Panc1 (cell line): ENCODE measurements around the gene TULP4.

Experiments
- POLR2AphosphoS5 ChIP-seq: IDR thresholded peaks from 2 replicates; pipeline ENCODE4 v1.6.1; 2012; ENCODE audit warnings: mild to moderate bottlenecking, low read depth, low read length, moderate library complexity
- REST ChIP-seq, 2 experiments: IDR thresholded peaks; 2 replicates each; pipeline ENCODE4 v1.6.1; 2011 to 2012; ENCODE audit warnings: low read depth in 2 of 2, control low read depth in 1 of 2, low read length in 1 of 2, mild to moderate bottlenecking in 1 of 2, moderate library complexity in 1 of 2; ENCODE audit not compliant: insufficient read depth in 1 of 2
- SIN3A ChIP-seq: IDR thresholded peaks from 2 replicates; pipeline ENCODE4 v1.6.1; 2012; ENCODE audit warnings: low read depth, mild to moderate bottlenecking, low read length, moderate library complexity, borderline replicate concordance; ENCODE audit not compliant: insufficient read depth
- TCF7L2 ChIP-seq: IDR thresholded peaks from 2 replicates; pipeline ENCODE4 v1.6.1; 2011; ENCODE audit warnings: mild to moderate bottlenecking, low read depth, low read length, inconsistent platforms
- TF ChIP-seq, protein P1 (sequence below): fragments of 450-650 bp; IDR thresholded peaks from 2 replicates; pipeline ENCODE4 v1.5.1; 2017; ENCODE audit warnings: mild to moderate bottlenecking

DNA sequence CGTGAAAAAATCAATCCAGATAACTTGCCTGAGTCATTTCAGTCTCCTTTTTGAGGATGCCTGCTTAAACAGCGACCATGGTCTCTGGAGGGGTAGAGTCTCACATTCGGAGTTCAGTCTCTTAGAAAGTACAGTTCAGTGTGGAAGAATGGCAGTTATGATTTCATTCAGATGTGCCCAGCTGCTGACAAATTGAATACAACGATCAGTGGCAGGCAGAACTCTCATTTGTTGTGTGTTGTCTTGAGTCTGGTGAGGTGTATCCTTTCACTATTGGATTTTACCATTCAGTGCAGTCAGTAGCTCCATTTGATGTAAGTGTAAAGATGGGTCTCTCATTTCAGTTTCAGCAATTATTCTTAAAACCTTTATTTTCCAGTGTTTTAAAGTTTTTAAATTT is 639 bp upstream of the TULP4 start:
- TF ChIP-seq, protein P1, sequence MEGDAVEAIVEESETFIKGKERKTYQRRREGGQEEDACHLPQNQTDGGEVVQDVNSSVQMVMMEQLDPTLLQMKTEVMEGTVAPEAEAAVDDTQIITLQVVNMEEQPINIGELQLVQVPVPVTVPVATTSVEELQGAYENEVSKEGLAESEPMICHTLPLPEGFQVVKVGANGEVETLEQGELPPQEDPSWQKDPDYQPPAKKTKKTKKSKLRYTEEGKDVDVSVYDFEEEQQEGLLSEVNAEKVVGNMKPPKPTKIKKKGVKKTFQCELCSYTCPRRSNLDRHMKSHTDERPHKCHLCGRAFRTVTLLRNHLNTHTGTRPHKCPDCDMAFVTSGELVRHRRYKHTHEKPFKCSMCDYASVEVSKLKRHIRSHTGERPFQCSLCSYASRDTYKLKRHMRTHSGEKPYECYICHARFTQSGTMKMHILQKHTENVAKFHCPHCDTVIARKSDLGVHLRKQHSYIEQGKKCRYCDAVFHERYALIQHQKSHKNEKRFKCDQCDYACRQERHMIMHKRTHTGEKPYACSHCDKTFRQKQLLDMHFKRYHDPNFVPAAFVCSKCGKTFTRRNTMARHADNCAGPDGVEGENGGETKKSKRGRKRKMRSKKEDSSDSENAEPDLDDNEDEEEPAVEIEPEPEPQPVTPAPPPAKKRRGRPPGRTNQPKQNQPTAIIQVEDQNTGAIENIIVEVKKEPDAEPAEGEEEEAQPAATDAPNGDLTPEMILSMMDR: no peak
- TF ChIP-seq SIN3A: no peak
- TF ChIP-seq REST (IDR thresholded peaks at IDR 0.05; ENCODE audit: insufficient read depth in 1 of 2, low read depth in 2 of 2, low read length in 1 of 2): no peak
- TF ChIP-seq POLR2AphosphoS5: no peak
- no peak for TF ChIP-seq TCF7L2
